Measurements from ENCODE around the gene RAB12.

DNA sequence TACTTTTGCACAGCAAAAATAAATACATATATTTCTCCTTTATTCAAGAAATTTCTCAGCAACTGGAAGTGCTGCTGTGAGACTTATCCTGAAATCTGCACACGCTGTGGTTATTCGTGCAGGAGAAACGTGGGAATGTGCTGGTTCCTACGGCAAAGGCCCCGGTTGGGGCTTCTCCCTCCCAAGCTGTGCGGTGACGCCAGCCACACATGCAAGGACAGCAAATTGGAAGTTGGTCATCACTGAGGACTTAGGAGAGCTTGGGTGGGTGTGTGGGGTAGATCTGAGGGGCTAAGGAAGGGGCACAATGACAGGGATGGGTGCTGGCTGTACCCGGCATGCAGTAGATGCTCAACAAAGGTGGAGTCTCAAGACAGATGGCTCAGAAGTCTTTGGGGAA, 79.6 kb downstream of the RAB12 start:
- TF ChIP-seq EZH2phosphoT487 (IDR thresholded peaks at IDR 0.05; ENCODE audit: borderline replicate concordance, low read depth, low read length), result no peak
- TF ChIP-seq, protein P1, sequence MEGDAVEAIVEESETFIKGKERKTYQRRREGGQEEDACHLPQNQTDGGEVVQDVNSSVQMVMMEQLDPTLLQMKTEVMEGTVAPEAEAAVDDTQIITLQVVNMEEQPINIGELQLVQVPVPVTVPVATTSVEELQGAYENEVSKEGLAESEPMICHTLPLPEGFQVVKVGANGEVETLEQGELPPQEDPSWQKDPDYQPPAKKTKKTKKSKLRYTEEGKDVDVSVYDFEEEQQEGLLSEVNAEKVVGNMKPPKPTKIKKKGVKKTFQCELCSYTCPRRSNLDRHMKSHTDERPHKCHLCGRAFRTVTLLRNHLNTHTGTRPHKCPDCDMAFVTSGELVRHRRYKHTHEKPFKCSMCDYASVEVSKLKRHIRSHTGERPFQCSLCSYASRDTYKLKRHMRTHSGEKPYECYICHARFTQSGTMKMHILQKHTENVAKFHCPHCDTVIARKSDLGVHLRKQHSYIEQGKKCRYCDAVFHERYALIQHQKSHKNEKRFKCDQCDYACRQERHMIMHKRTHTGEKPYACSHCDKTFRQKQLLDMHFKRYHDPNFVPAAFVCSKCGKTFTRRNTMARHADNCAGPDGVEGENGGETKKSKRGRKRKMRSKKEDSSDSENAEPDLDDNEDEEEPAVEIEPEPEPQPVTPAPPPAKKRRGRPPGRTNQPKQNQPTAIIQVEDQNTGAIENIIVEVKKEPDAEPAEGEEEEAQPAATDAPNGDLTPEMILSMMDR (conservative IDR thresholded peaks at IDR 0.05; ENCODE audit: low read length), result no peak
